AG20443 (cell line): ENCODE data around the gene CENPH.
"Not testable (repeated sequence)": the region's sequence is repeated elsewhere in the genome, so short reads cannot be mapped to it uniquely, and the experiment has no call there.

Experiments
- DNase-seq: peaks from one replicate; pipeline ENCODE4 v3.0.0; 2012; ENCODE audit warnings: low spot score, mixed read lengths

CENPH gene, protein sequence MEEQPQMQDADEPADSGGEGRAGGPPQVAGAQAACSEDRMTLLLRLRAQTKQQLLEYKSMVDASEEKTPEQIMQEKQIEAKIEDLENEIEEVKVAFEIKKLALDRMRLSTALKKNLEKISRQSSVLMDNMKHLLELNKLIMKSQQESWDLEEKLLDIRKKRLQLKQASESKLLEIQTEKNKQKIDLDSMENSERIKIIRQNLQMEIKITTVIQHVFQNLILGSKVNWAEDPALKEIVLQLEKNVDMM

DNA sequence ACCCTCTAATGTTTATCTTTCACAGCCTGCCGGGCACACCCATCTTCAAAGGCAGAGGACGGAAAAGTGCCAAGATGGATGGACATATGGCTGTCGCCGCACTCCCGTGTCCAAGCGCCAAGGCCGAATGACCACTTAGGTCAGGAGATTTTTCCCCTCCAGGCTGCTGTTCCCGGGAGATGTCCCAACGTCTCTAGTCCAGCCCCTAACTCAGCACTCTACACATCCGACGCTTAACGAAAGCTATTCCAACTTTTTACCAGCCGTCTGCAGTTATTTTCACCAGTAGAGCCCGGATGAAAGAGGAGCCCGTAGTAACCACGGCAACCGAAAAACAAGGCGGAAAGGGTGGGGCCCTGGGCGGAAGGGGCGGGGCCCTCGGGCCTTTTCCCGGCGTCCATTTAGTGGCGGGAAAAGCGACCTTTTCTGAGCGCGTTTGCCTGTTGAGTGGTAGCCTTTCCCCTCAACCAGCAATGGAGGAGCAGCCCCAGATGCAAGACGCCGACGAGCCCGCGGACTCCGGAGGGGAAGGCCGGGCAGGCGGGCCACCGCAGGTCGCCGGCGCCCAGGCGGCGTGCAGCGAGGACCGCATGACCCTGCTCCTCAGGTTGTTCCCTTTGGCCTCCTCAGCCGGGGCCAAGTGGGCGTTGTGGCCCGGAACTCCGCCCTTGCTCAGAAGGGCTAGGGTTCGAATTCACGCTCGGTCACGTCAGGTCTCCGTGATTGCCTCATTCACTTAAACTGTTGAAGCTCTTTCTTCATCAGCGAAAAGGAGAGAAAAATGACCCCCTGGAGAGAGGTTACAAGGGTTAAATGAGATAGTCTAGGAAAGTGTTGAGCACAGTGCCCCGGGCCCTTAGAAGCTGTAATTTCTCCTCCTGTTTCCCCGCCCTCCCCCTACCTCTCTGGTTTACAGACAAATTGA lies at the start of gene CENPH:
TSS of gene CENPH (plus strand) at position 422 of the 925 bp plus-strand sequence. CDS start at position 474, 52 bp downstream.
- peak; percentile 97 for DNase-seq

DNA sequence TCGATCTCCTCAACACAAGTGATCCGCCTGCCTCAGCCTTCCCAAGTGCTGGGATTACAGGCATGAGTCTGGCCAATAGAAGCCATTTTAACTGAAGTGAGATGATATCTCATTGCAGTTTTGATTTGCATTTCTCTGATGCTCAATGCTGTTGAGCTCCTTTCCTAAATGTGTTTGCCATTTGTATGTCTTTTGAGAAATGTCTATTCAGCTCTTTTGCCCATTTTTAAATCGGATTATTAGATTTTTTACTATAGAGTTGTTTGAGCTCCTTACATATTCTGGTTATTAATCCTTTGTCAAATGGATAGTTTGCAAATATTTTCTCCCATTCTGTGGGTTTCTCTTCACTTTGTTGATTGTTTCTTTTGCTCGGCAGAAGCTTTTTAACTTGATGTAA lies 49.1 kb upstream of the CENPH start:
- DNase-seq: not testable (repeated sequence)

DNA sequence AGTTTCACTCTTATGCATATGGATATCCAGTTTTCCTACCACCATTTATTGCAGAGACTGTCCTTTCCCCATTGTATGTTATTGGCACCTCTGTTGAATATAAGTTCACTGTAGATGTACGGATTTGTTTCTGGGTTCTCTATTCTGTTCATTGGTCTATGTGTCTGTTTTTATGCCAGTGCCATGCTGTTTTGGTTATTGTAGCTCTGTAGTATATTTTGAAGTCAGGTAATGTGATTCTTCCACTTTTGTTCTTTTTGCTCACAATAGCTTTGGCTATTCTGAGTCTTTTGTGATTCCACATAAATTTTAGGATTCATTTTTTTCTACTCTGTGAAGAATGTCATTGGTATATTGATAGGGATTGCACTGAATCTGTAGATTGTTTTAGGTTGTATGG lies 48.6 kb upstream of the CENPH start:
- no peak for DNase-seq

DNA sequence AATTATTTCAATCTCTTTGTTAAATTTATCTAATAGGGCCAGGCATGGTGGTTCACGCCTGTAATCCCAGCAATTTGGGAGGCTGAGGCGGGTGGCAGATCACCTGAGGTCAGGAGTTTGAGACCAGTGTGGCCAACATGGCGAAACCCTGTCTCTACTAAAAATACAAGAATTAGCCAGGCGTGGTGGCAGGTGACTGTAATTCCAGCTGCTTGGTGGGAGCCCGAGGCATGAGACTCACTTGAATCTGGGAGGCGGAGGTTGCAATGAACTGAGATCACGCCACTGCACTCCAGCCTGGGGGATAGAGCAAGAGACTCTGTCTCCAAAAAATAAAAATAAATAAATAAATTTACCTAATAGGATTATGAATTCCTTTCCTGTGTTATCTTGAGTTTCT lies 40.8 kb upstream of the CENPH start:
- DNase-seq: not testable (repeated sequence)

DNA sequence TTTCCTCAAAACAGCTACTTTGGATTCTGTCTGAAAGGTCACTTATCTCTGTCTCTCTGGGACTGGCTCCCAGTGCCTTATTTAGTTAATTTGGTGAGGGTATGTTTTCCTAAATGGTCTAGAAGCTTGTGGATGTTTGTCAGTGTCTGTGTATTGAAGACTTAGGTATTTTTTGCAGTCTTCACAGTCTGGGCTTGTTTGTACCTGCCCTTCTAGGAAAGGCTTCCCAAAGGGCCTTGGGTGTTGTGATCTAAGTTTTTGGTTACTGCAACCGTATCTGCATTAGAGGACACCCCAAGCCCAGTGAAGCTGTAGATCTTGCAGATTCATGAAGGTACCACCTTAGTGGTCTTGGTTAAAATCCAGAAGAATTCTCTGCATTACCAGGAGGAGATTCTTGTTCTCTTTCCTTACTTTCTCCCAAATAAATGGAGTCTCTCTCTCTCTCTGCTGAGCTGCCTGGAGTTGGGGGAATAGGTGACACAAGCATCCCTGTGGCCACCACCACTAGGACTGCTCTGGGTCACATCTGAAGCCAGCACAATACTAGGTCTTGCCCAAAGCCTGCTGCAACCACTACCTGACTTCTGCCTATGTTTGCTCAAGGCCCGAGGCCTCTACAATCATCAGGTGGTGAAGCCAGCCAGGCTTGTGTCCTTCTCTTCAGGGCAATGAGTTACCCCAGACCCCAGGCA lies 40.3 kb upstream of the CENPH start:
- no peak for DNase-seq

DNA sequence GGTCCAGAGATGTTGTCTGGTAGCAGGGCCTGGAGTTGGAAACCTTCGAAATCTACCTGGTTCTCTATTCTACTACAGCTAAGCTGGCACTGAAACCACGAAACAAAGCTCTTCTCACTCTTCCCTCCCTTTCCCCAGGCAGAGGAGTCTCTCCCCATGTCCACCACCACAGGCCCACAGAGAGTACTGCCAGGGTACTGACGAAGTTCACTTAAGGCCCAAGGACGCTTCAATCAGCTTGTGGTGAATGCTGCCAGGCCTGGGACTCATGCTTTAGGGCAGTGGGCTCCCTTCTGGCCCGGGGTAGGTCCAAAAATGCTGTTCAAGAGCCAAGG lies 39.7 kb upstream of the CENPH start:
- DNase-seq: no peak

DNA sequence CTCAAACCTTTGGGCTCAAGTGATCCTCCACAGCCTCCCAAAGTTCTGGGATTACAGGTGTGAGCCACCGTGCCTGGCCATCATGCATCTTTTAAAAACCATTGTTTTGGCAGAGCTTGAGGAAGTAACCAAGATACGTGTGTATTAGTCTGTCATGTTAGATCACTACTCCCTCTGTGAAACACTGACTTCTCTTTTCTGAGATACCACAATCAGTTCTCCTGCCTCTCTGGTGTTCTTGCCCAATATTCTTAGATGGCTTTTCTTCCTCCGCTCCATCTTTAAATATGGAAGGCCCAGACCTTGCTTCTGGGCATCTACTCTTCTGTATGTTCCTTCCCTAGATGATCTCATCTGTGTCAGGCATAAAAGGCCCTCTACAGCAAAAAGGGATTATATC lies 36.7 kb upstream of the CENPH start:
- DNase-seq: no peak

DNA sequence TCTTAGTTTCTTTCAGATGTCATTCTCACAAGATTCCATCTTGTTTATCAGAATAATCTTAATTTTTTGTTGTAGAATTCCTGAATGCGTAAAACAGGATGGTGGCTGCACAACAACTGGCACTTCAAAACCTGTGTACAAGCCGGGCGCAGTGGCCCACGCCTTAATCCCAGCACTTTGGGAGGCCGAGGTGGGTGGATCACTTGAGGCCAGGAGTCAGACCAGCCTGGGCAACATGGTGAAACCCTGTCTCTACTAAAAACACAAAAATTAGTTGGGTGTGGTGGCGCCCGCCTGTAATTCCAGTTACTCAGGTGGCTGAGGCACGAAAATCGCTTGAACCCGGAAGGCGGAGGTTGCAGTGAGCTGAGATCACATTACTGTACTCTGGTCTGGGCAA lies 32.9 kb upstream of the CENPH start:
- DNase-seq: no peak

DNA sequence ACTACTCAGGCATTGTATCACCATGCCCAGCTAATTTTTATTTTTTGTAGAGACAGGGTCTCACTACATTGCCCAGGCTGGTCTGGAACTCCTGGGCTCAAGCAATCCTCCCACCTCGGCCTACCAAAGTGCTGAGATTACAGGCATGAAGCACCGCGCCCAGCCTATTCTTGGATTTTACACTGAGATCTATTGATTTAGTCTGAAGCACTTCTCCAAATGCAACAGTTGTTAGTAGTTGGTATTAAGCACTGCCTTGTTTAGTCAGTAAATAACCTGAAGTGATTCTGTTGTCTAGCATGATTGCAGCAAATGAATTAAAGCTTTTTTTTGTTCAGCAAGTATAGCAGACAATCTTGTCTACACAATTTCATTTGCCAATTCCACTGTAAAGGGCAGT lies 31.3 kb upstream of the CENPH start:
- no peak for DNase-seq

DNA sequence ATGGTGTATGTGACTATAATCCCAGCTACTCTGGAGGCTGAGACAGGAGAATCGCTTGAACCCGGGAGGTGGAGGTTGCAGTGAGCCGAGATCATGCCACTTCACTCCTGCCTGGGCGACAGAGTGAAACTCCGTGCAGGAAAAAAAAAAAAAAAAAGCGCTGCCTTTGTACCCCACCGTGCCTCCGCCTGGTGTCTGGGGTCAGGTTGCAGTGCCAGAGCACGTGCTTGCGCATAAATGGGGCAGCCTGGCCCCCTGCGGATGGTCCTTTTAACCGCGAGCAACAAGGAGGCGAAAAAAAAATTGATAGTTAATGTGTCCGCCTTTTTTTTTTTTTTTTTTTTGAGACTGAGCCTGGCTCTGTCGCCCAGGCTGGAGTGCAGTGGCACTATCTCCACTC lies 28.7 kb upstream of the CENPH start:
- no peak for DNase-seq

DNA sequence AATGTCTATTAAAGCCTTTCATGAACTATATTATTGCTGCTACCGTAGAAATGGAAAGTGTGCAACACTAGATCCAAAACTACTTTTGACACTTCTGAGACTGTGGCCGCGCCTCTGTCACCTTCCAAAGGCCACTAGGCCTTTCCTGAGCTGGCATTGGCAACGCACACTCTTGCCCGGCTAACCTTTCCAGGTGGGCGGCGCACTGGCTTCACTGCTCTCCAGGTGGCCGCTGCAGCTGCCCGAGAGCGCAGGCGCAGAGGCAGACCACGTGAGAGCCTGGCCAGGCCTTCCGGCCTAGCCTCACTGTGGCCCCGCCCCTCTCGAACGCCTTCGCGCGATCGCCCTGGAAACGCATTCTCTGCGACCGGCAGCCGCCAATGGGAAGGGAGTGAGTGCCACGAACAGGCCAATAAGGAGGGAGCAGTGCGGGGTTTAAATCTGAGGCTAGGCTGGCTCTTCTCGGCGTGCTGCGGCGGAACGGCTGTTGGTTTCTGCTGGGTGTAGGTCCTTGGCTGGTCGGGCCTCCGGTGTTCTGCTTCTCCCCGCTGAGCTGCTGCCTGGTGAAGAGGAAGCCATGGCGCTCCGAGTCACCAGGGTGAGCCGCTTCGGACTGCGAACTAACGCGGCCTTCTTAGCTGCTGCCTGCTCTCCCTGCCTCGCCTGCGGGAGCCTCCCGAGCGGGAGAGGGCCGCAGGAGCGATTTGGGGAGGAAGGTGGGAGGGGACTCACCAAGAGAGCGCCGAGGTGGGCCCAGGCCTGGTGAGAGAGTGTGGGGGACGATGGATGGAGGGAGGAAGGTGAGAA lies 22.5 kb upstream of the CENPH start, which contains the start of gene CCNB1:
TSS of gene CCNB1 (plus strand) at position 465 of the 807 bp plus-strand sequence. CDS start at position 578, 113 bp downstream.
- DNase-seq: peak; percentile 100

DNA sequence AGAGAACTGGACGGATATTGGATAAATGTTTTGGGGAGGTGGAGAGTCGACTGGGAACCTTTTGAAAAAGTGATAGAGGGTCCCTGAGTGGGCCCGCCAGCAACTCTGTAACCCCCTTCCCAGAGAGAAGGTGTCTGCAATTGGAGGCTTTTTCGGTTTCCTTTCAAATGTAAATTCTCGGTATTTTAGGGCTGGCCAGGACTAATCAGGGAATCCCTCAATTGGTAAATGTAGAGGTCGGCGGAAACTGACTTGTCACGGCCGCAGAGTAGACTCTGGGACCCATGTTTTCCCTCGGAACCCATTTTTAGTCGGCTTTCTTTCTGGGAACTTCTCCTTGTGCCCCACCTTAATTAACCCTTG lies 21.9 kb upstream of the CENPH start:
- peak; percentile 36 for DNase-seq

DNA sequence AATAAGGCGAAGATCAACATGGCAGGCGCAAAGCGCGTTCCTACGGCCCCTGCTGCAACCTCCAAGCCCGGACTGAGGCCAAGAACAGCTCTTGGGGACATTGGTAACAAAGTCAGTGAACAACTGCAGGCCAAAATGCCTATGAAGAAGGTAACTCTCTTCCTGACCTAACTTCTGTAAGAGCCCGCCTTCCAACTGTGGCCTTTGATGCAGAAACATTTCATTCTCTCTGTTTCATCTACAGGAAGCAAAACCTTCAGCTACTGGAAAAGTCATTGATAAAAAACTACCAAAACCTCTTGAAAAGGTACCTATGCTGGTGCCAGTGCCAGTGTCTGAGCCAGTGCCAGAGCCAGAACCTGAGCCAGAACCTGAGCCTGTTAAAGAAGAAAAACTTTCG lies 21.5 kb upstream of the CENPH start:
- no peak for DNase-seq

DNA sequence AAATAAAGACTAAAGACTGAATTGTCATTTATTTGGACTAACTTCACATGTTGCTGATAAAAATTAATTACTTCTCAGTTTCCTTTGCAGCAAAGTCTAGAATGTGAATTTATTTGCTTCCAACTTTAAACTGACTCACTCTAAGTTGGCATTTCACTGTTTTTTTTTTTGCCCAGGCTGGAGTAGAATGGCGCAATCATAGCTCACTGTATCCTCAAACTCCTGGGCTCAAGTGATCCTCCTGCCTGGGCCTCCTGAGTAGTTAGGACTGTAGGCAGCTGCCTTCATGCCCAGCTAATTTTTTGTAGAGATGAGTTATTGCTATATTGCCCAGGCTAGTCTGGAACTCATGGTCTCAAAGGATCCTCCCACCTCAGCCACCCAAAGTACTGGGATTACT lies 18.9 kb upstream of the CENPH start:
- no peak for DNase-seq

DNA sequence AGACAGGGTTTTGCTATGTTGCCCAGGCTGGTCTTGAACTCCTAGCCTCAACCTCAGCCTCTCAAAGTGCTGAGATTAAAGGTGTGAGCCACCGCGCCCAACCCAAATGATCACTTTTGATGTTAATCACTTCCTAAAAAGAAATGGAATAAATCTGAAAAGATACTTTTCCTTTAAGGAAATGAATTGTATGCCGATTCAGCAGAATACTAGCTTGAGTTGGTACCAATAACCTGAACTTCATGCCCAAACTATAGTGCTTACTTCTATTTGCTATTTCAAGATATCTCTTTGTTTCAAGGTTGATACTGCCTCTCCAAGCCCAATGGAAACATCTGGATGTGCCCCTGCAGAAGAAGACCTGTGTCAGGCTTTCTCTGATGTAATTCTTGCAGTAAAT lies 18.4 kb upstream of the CENPH start:
- DNase-seq: no peak

DNA sequence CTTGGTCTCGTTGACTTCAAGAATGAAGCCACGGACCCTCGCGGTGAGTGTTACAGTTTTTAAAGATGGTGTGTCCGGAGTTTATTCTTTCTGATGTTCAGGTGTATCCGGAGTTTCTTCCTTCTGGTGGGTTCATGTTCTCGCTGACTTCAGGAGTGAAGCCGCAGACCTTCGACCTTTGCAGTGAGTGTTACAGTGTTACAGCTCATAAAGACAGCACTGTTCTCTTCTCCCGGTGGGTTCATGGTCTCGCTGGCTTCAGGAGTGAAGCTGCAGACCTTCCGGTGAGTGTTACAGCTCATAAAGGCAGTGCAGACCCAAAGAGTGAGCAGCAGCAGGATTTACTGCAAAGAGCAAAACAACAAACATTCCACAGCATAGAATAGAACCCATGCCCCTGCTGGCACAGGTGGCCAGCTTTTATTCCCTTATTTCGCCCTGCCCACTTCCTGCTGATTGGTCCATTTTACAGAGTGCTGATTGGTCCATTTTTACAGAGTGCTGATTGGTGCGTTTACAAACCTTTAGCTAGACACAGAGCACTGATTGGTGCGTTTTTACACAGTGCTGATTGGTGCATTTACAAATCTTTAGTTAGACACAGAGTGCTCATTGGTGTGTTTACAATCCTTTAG lies 7.6 kb upstream of the CENPH start:
- DNase-seq: not testable (repeated sequence)

DNA sequence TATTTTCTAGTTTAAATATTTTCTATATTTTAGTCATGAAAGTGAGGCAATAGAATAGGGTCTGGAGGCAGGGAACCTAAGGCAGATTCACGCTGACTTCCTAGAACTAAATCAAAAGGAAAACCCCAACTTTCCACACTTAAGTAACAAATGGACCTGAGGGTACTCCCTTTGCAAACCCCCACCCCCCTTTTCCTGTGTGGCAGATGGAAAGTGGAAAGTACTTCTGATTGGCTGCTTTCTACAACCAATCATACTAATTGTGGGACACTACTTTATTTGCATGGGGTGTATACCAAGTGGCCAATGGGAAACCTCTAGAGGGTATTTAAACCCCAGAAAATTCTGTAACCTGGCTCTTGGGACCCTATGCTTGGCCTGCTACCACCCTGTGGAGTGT lies 4.8 kb upstream of the CENPH start:
- DNase-seq: no peak

DNA sequence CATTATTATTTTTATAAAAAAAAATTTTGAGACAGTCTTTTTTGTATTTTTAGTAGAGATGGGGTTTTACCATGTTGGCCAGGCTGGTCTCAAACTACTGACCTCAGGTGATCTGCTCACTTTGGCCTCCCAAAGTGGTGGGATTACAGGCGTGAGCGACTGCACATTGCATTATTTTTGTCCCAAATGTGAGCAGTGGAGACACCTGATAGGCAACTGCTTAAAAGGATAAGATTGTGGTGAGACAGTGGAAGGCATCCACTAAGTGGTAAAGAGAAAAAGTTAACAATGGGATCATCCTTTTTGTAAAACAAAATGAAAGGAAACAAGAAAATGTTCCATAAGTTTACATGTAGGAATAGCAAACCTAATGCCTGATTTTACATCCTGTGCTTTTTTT lies 2.0 kb upstream of the CENPH start:
- DNase-seq: no peak

DNA sequence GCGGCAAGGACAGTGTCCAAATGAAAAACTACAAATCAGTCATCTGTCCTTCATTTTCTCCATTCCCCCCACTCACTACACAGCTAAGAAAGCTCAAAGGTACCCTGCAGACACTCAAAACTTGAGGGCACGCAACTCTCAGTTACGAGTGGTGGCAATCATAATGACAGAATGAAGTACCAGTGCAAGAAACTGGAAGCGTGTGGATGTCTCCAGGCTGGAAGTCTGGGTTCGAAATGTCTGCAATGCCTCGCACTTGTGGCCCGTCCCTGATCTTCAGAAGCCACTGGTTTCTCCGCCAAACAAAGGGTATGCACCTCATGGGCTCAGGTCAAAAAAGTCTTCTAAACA lies 597 bp upstream of the CENPH start:
- DNase-seq: no peak

DNA sequence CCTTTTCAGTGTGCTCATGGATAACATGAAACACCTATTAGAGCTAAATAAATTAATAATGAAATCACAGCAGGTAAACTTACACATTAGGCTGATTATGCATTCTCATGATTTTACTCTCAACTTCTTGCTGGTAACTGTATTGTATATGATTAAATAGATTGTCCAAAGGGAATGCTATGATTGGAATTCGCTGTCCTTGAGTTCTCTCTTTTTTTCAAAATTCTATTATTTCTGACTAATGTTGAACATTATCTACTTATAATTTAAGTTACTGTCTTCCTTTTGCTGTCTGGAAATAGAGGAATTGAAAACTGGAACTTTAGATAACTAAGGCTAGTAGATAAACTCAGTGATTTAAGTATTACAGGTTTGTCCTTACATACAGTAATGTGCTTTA lies 13.1 kb downstream of the CENPH start:
- no peak for DNase-seq

DNA sequence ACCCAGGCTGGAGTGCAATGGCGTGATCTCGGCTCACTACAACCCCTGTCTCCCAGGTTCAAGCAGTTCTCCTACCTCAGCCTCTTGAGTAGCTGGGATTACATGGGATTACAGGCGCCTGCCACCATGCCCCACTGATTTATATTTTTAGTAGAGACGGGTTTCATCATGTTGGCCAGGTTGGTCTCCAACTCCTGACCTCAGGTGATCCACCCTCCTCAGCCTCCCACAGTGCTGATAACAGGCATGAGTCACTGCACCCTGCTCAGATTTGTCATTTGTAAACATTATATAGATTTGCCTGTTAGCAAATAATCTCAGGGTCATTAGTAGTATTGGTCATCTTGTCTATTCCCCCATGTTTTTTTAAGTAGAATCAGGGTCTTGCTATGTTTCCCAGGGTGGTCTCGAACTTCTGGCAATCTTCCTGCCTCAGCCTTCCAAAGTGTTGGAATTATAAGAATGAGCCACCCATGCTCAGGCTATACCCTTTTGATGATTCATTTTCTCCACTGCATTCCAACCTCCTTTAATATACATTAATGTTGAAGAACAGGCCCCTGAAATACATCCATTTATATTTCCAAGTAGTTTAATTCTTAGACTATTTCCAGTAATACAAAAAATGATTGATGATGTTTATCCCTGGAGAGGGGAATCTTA lies 17.3 kb downstream of the CENPH start:
- DNase-seq: no peak
